ENCODE data around the gene RAB21.

DNA sequence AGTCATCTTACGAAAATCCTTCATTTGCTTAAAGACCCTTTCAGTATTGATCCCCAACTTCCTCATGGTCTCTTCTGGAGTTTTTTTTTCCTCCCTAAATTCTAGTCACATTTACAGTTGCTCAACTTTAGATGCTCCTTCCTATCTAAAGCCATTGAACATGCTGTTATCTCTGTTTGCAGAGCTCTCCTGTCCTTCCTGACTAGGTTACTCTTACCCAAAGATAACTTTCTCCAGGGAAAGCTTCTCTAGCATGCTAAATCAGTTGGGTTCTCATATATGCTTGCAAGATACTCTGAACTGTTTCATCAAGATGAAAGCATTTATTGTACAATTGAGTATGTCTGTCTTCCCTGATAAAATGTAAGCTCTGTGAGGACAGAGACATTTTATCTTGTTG lies 1.8 kb upstream of the RAB21 start:
- TF ChIP-seq, protein P1, sequence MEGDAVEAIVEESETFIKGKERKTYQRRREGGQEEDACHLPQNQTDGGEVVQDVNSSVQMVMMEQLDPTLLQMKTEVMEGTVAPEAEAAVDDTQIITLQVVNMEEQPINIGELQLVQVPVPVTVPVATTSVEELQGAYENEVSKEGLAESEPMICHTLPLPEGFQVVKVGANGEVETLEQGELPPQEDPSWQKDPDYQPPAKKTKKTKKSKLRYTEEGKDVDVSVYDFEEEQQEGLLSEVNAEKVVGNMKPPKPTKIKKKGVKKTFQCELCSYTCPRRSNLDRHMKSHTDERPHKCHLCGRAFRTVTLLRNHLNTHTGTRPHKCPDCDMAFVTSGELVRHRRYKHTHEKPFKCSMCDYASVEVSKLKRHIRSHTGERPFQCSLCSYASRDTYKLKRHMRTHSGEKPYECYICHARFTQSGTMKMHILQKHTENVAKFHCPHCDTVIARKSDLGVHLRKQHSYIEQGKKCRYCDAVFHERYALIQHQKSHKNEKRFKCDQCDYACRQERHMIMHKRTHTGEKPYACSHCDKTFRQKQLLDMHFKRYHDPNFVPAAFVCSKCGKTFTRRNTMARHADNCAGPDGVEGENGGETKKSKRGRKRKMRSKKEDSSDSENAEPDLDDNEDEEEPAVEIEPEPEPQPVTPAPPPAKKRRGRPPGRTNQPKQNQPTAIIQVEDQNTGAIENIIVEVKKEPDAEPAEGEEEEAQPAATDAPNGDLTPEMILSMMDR (IDR thresholded peaks at IDR 0.05), result no peak
- no peak for TF ChIP-seq POLR2A (IDR thresholded peaks at IDR 0.05; ENCODE audit: low read depth)
